ENCODE results near the gene RUNX1.

GRCh38 chr21:34986561-34987500, 62.3 kb downstream of the RUNX1 start:
- TF ChIP-seq CTCF (conservative IDR thresholded peaks at IDR 0.05; ENCODE audit: low read depth, low read length) (no peak), EZH2 (IDR thresholded peaks at IDR 0.05; ENCODE audit: borderline replicate concordance, low read depth, low read length, poor library complexity, severe bottlenecking) (no peak)

Measured in A673 (cell line).